SU-DHL-6 (cell line): Measurements from ENCODE around the gene KAZALD1.

Experiments
- CTCF ChIP-seq: fragments of 200-600 bp; sonication (generic); IDR thresholded peaks from one replicate; pipeline ENCODE4 v1.5.1; 2017; ENCODE audit warnings: antibody characterized with exemption, mild to moderate bottlenecking, low read length, moderate library complexity; ENCODE audit not compliant: insufficient read depth, poor library complexity, severe bottlenecking
- EZH2phosphoT487 ChIP-seq: fragments of 200-600 bp; sonication (generic), shearing (Covaris generic); conservative IDR thresholded peaks from 2 replicates; pipeline ENCODE4 v1.6.1; 2018; ENCODE audit warnings: mild to moderate bottlenecking, antibody characterized with exemption, low read length, moderate library complexity, mixed read lengths

GRCh38 chr10:101056365-101057151 lies 5.2 kb upstream of the KAZALD1 start:
- TF ChIP-seq CTCF (no peak), EZH2phosphoT487 (no peak)
